Spleen (tissue), 11 donors: ENCODE data around the gene RIMBP2. TPM values are rescaled to one million over a fixed set of nuclear protein-coding genes. Genes with fewer than 3 reads are reported as not detected.

Experiments
- DNase-seq: peaks from one replicate; pipeline ENCODE4 v3.0.0-alpha.2; 2020
- H3K27ac ChIP-seq, 8 donors: fragments of 200-600 bp; sonication (generic) in 7 of 8; 1 replicate in 4 of 8; 2 replicates in 4 of 8; pipeline versions ENCODE4 v1.5.0 to v1.8.0; 2016 to 2021; ENCODE audit warnings: inconsistent platforms in 4 of 8, mild to moderate bottlenecking in 4 of 8, moderate library complexity in 1 of 8
- H3K27me3 ChIP-seq, 7 donors: fragments of 200-600 bp; sonication (generic) in 6 of 7; replicated peaks in 1 of 7; 1 replicate in 4 of 7; 2 replicates in 3 of 7; pipeline versions ENCODE4 v1.5.0 to v1.8.0; 2016 to 2021; ENCODE audit warnings: inconsistent platforms in 3 of 7, mild to moderate bottlenecking in 1 of 7
- H3K36me3 ChIP-seq, 6 donors: fragments of 200-600 bp; sonication (generic) in 5 of 6; 1 replicate in 4 of 6; 2 replicates in 2 of 6; pipeline versions ENCODE4 v1.5.0 to v1.8.0; 2016 to 2021; ENCODE audit warnings: inconsistent platforms in 2 of 6
- H3K4me1 ChIP-seq, 6 donors: fragments of 200-600 bp; sonication (generic) in 5 of 6; 1 replicate in 3 of 6; 2 replicates in 3 of 6; pipeline versions ENCODE4 v1.5.0 to v1.8.0; 2016 to 2021; ENCODE audit warnings: inconsistent platforms in 3 of 6
- H3K4me3 ChIP-seq, 8 donors: fragments of 200-600 bp; sonication (generic) in 7 of 8; 1 replicate in 4 of 8; 2 replicates in 4 of 8; pipeline versions ENCODE4 v1.5.0 to v1.8.0; 2016 to 2021; ENCODE audit warnings: inconsistent platforms in 4 of 8, mild to moderate bottlenecking in 4 of 8, moderate library complexity in 2 of 8
- H3K9me3 ChIP-seq, 8 donors: fragments of 200-600 bp; sonication (generic) in 7 of 8; 1 replicate in 4 of 8; 2 replicates in 4 of 8; pipeline versions ENCODE4 v1.5.0 to v1.8.0; 2016 to 2021; ENCODE audit warnings: inconsistent platforms in 4 of 8
- CTCF ChIP-seq, 11 experiments: fragments of 200-600 bp in 7 of 11; fragments of 450-650 bp in 4 of 11; sonication (generic) in 4 of 11; IDR thresholded peaks in 8 of 11; conservative IDR thresholded peaks in 3 of 11; 1 replicate in 7 of 11; 2 replicates in 4 of 11; pipeline versions ENCODE4 v1.4.0 to v1.8.0; 2016 to 2021; ENCODE audit warnings: antibody characterized with exemption in 11 of 11, inconsistent platforms in 4 of 11, mild to moderate bottlenecking in 1 of 11
- POLR2A ChIP-seq, 3 donors: fragments of 450-650 bp; IDR thresholded peaks; one replicate each; pipeline ENCODE4 v1.5.1; 2017; ENCODE audit warnings: antibody characterized with exemption in 3 of 3, mild to moderate bottlenecking in 1 of 3
- POLR2AphosphoS5 ChIP-seq, 3 donors: sonication (generic); formaldehyde crosslinking; IDR thresholded peaks; one replicate each; pipeline ENCODE4 v1.5.1; 2017; ENCODE audit warnings: antibody characterized with exemption in 3 of 3
- WGBS, 5 donors: extraction: QIAGEN DNeasy Blood & Tissue Kit in 3 of 5; methylation state at CpG; one replicate each; pipeline versions ENCODE4 v1.1.5 to v1.1.7; 2013 to 2018; 5-methylcytosine and 5-hydroxymethylcytosine counted together
- intact Hi-C: fragments of 100-400 bp; cut with DNase I; formaldehyde crosslinking; loops from one replicate; pipeline ENCODE4 v1.15.0; 2023; ENCODE audit warnings: low total_unique reads
- polyA plus RNA-seq, 3 donors: library from polyadenylated mRNA; stranded (reverse); fragments of 200-250 nt; gene quantifications; one replicate each; pipeline ENCODE4 v1.2.1, GENCODE V29; 2013
- total RNA-seq, 7 donors: library from RNA; depleted of rRNA in 3 of 7; stranded (reverse); fragments of >200 nt in 3 of 7; fragmentation: NEBNext Ultra II Directional in 4 of 7; extraction: Animal tissue kit (Norgen Biotek cat#: 25700) in 4 of 7; gene quantifications; one replicate each; pipeline versions ENCODE4 v1.1.0 to v1.2.1, GENCODE V29; 2016 to 2021
- donor health status: healthy with polysubstance abuse.
- donor health status: DM: no; HTN: no; CAD: no; lungs with moderate emphysema.
- donor health status: DM: no; HTN: no; CAD: no.
- donor health status: Bipolar disorder and iron deficiency.
- donor health status: healthy.
- donor health status: DM: no; HTN: no; CAD: no.
- donor health status: DM: yes; HTN: yes; CAD: no.

RIMBP2 gene
- total and polyA plus RNA-seq, 10 donors, result 0.05 to 5.2 (median 0.95) TPM

DNA sequence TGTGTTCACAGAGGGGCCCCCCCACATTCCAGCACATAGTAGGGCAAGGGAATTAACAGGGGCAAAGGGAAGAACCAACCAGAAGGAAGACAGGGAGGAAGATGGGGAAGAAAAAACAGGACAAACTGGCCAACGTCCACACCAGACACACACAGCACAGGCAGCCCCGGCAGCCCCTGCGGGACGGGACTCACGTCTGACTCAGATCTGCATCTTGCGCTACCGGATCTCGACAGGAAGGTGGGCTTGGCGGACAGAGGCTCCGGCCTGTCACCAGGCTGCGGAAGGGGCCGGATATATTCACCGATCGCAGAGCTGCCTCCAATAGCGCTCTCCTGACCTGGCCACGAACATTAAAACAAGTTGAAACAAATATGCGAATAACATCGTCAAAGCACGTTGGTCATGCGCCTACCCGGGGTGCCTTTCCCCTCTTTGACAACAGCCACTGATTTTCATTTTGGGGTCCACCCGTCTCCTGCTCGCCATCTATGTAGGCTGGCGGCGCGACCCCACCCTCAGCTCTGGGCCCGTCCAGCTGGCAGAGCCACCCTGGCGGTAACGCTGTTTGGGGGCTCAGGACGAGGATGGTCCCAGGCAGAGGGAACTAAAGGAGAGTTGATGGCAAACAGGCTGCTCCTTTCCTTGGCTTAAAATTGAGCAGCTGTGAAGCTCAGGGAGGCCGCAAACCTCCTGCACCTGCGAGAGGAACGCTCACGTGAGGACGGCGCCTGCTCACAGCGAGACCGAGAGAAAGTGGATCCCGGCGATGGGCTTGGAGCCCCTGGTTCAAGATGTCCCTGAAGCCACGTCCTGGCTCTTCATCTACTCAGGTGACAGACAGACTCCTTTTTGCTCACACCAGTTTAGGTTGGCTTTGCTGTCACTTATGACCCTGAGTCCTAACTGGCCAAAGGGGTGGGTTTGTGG, 264.8 kb downstream of the RIMBP2 start:
- Histone ChIP-seq H3K9me3 (no peaks in the 10 kb centered on the region), H3K27me3 (no peaks in the 10 kb centered on the region), H3K4me3 (no peak overlapping the region), H3K36me3 (no peaks in the 10 kb centered on the region), H3K27ac (no peak overlapping the region), H3K4me1 (no peaks in the 10 kb centered on the region)
- DNase-seq, result no peak
- WGBS, 5 donors, result 84 to 91% (median 87%) methylated on average over 40 to 41 of the region's 41 CpGs
- intact Hi-C loops, result no loop called here
- TF ChIP-seq POLR2AphosphoS5 (IDR thresholded peaks at IDR 0.05) (no peak), CTCF (IDR thresholded peaks at IDR 0.05 in 8 of 11, conservative IDR thresholded peaks at IDR 0.05 in 3 of 11) (no peak), POLR2A (IDR thresholded peaks at IDR 0.05) (no peak)

DNA sequence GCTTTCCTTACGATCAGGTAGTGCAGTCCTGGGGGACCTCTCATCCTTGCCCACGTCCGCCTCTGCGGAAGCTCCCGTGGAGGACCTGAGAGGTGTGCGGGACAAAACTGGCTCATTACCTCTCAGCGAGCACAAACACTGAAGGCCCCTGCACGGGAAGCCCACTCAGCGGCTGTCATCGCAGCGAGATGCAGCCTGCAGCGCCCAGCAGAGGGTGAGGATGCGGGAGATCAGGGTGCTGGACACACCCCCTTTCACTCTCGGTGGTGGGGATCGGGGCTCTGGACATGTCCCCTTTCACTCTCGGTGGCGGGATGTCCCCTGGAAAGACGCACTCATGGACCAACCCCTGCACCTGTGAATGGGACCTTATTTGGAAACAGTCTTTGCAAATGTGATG, 266.8 kb downstream of the RIMBP2 start:
- H3K36me3 ChIP-seq, result no peaks in the 10 kb centered on the region
- intact Hi-C loops, result no loop called here
- 79 to 90% (median 89%) methylated on average over 12 to 18 of the region's 18 CpGs for WGBS, 5 donors

GRCh38 chr12:130448044-130448821, 267.9 kb downstream of the RIMBP2 start:
- 81 to 86% (median 84%) methylated on average over 14 to 20 of the region's 20 CpGs for WGBS, 5 donors
- Histone ChIP-seq H3K4me1 (no peaks in the 10 kb centered on the region), H3K9me3 (no peaks in the 10 kb centered on the region), H3K27ac (no peak overlapping the region), H3K4me3 (no peak overlapping the region), H3K36me3 (no peaks in the 10 kb centered on the region), H3K27me3 (no peaks in the 10 kb centered on the region)
- TF ChIP-seq POLR2A (IDR thresholded peaks at IDR 0.05), result no peak
- no peak for TF ChIP-seq POLR2AphosphoS5 (IDR thresholded peaks at IDR 0.05)
- TF ChIP-seq CTCF (IDR thresholded peaks at IDR 0.05 in 8 of 11, conservative IDR thresholded peaks at IDR 0.05 in 3 of 11), result no peak
- intact Hi-C loops, result no loop called here
- no peak for DNase-seq

More for the DNA sequence above, 266.8 kb downstream of the RIMBP2 start:
- no peaks in the 10 kb centered on the region for H3K4me1 ChIP-seq
- no peak overlapping the region for H3K4me3 ChIP-seq
- no peaks in the 10 kb centered on the region for H3K27me3 ChIP-seq
- no peak for DNase-seq
- no peak overlapping the region for H3K27ac ChIP-seq
- H3K9me3 ChIP-seq, result no peaks in the 10 kb centered on the region
- TF ChIP-seq CTCF (IDR thresholded peaks at IDR 0.05 in 8 of 11, conservative IDR thresholded peaks at IDR 0.05 in 3 of 11) (no peak), POLR2A (IDR thresholded peaks at IDR 0.05) (no peak), POLR2AphosphoS5 (IDR thresholded peaks at IDR 0.05) (no peak)

DNA sequence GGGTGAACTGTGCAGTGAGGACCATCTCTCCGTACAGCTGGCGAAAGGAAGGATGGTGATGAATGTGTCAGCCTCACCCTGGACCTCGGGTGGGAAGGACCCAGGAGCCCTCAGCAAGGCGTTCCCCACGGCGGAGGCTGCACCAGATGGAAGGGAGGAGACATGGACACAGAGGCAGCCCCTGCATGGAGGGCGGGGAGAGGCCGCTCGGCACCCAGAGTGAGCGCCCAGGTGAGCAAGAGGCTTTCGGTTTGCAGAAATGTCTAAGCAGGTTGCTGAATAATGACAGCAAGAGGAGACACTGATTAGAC, 268.5 kb downstream of the RIMBP2 start:
- peaks cover 0 to 2% (median 0%) of the 10 kb centered on the region in 8 donors for H3K9me3 ChIP-seq
- H3K4me1 ChIP-seq, result no peaks in the 10 kb centered on the region
- DNase-seq, result no peak
- no peak overlapping the region for H3K4me3 ChIP-seq
- no peak for TF ChIP-seq POLR2A (IDR thresholded peaks at IDR 0.05)
- no peak for TF ChIP-seq POLR2AphosphoS5 (IDR thresholded peaks at IDR 0.05)
- no peak for TF ChIP-seq CTCF (IDR thresholded peaks at IDR 0.05 in 8 of 11, conservative IDR thresholded peaks at IDR 0.05 in 3 of 11)
- intact Hi-C loops, result no loop called here
- no peaks in the 10 kb centered on the region for H3K27me3 ChIP-seq
- no peaks in the 10 kb centered on the region for H3K36me3 ChIP-seq
- no peak overlapping the region for H3K27ac ChIP-seq
- WGBS, 5 donors, result 84 to 91% (median 89%) methylated on average over 11 of the region's 11 CpGs
